SK-N-SH (cell line): Measurements from ENCODE around the gene WDR81. TPM values are rescaled to one million over a fixed set of nuclear protein-coding genes. Genes with fewer than 3 reads are reported as not detected.

ENCODE experiments used
- CTCF ChIA-PET: fragments of 300-600, 350-600 bp; formaldehyde crosslinking; extraction: SDS; loops from one replicate; lab custom pipeline; 2021; lab: Yijun Ruan, JAX
- POLR2A ChIA-PET: fragments of 350-600 bp; sonication (Branson Sonifier 250); formaldehyde crosslinking; extraction: SDS; loops from one replicate; lab custom pipeline; 2020; ENCODE audit warnings: antibody characterized with exemption, inconsistent platforms; lab: Yijun Ruan, JAX
- DNase-seq: peaks from one replicate; pipeline ENCODE4 v3.0.0; 2012
- H2AFZ ChIP-seq: fragments of 200-600 bp; sonication (generic); 2 replicates; pipeline ENCODE4 v1.8.1; 2016; ENCODE audit warnings: antibody characterized with exemption, mild to moderate bottlenecking, low read depth
- H3F3A ChIP-seq: fragments of 200-600 bp; sonication (generic); replicated peaks from 2 replicates; pipeline ENCODE3; 2016; ENCODE audit warnings: antibody characterized with exemption, mild to moderate bottlenecking; ENCODE audit not compliant: insufficient read depth
- H3K27ac ChIP-seq, 2 experiments: fragments of 200-500 bp in 1 of 2; fragments of 200-600 bp in 1 of 2; sonication (Bioruptor generic) in 1 of 2; sonication (generic), shearing (Covaris generic) in 1 of 2; 2 replicates each; pipeline versions ENCODE4 v1.5.1 to v1.6.1; 2014 to 2016; ENCODE audit warnings: low read depth in 2 of 2, inconsistent platforms in 1 of 2, low read length in 1 of 2, mild to moderate bottlenecking in 1 of 2, mixed read lengths in 1 of 2
- H3K27me3 ChIP-seq: fragments of 200-600 bp; sonication (generic), shearing (Covaris generic); 2 replicates; pipeline ENCODE4 v1.6.1; 2016; ENCODE audit warnings: mixed run types; ENCODE audit not compliant: insufficient read depth
- H3K36me3 ChIP-seq, 2 experiments: fragments of 200-500 bp in 1 of 2; fragments of 200-600 bp in 1 of 2; sonication (Bioruptor generic) in 1 of 2; sonication (generic) in 1 of 2; replicated peaks in 1 of 2; 2 replicates each; pipeline versions ENCODE3 to v1.5.1; 2014 to 2016; ENCODE audit warnings: low read length in 1 of 2, mild to moderate bottlenecking in 1 of 2; ENCODE audit not compliant: insufficient read depth in 2 of 2, control insufficient read depth in 1 of 2
- H3K4me1 ChIP-seq, 2 experiments: fragments of 200-500 bp in 1 of 2; fragments of 200-600 bp in 1 of 2; sonication (Bioruptor generic) in 1 of 2; sonication (generic), shearing (Covaris generic) in 1 of 2; 2 replicates each; pipeline versions ENCODE4 v1.5.1 to v1.6.1; 2014 to 2016; ENCODE audit warnings: low read depth in 1 of 2, low read length in 1 of 2, mixed run types in 1 of 2; ENCODE audit not compliant: insufficient read depth in 2 of 2, control insufficient read depth in 1 of 2
- H3K4me2 ChIP-seq: fragments of 200-600 bp; sonication (generic), shearing (Covaris generic); 2 replicates; pipeline ENCODE4 v1.6.1; 2017; ENCODE audit warnings: mixed run types
- H3K4me3 ChIP-seq, 2 experiments: fragments of 200-500 bp in 1 of 2; fragments of 200-600 bp in 1 of 2; sonication (Bioruptor generic) in 1 of 2; sonication (generic), shearing (Covaris generic) in 1 of 2; 2 replicates each; pipeline versions ENCODE4 v1.5.1 to v1.8.1; 2014 to 2016; ENCODE audit warnings: low read depth in 2 of 2, inconsistent platforms in 1 of 2, low read length in 1 of 2, mild to moderate bottlenecking in 1 of 2, mixed read lengths in 1 of 2, moderate library complexity in 1 of 2
- H3K79me2 ChIP-seq: fragments of 200-600 bp; sonication (generic); 2 replicates; pipeline ENCODE4 v1.8.1; 2017; ENCODE audit warnings: mild to moderate bottlenecking; ENCODE audit not compliant: insufficient read depth
- H3K9ac ChIP-seq: fragments of 200-600 bp; sonication (generic); 2 replicates; pipeline ENCODE4 v1.6.1; 2017; ENCODE audit warnings: mixed run types
- H3K9me2 ChIP-seq: fragments of 200-600 bp; sonication (generic); 2 replicates; pipeline ENCODE4 v1.6.1; 2017; ENCODE audit warnings: mixed run types
- H3K9me3 ChIP-seq: fragments of 200-600 bp; sonication (generic); 2 replicates; pipeline ENCODE4 v1.6.1; 2017; ENCODE audit warnings: mixed run types, mild to moderate bottlenecking, moderate library complexity
- H4K20me1 ChIP-seq: fragments of 200-600 bp; sonication (generic); 2 replicates; pipeline ENCODE4 v1.6.1; 2017; ENCODE audit warnings: mild to moderate bottlenecking, mixed run types; ENCODE audit not compliant: insufficient read depth
- EP300 ChIP-seq, 2 experiments: IDR thresholded peaks; 2 replicates each; pipeline versions ENCODE4 v1.4.0 to v1.6.1; 2012; ENCODE audit warnings: borderline replicate concordance in 1 of 2, low read depth in 1 of 2, low read length in 1 of 2
- EZH2phosphoT487 ChIP-seq: fragments of 200-600 bp; sonication (generic); IDR thresholded peaks from 2 replicates; pipeline ENCODE4 v1.6.1; 2017; ENCODE audit warnings: low read depth, mixed run types, mild to moderate bottlenecking, antibody characterized with exemption, moderate library complexity, borderline replicate concordance
- JUND ChIP-seq: IDR thresholded peaks from 2 replicates; pipeline ENCODE4 v1.4.0; 2012
- MEF2A ChIP-seq: IDR thresholded peaks from 2 replicates; pipeline ENCODE4 v1.4.0; 2012; ENCODE audit warnings: low read depth, borderline replicate concordance
- MXI1 ChIP-seq: IDR thresholded peaks from 2 replicates; pipeline ENCODE4 v1.6.1; 2012; ENCODE audit warnings: mild to moderate bottlenecking, low read depth, low read length, improper control_type of control experiment
- NFIC ChIP-seq: IDR thresholded peaks from 2 replicates; pipeline ENCODE4 v1.4.0; 2012; ENCODE audit warnings: borderline replicate concordance
- POLR2AphosphoS5 ChIP-seq: IDR thresholded peaks from 2 replicates; pipeline ENCODE4 v1.6.1; 2012; ENCODE audit warnings: low read depth, low read length
- RAD21 ChIP-seq: IDR thresholded peaks from 2 replicates; pipeline ENCODE4 v1.6.1; 2012; ENCODE audit warnings: mild to moderate bottlenecking, low read length
- RCOR1 ChIP-seq: fragments of 150-350 bp; IDR thresholded peaks from 2 replicates; pipeline ENCODE4 v1.6.1; 2017; ENCODE audit warnings: antibody characterized with exemption, low read length
- RFX5 ChIP-seq: IDR thresholded peaks from 2 replicates; pipeline ENCODE4 v1.6.1; 2012; ENCODE audit warnings: mild to moderate bottlenecking, improper control_type of control experiment, low read length
- SMC3 ChIP-seq: IDR thresholded peaks from 2 replicates; pipeline ENCODE4 v1.6.1; 2012; ENCODE audit warnings: low read depth, low read length, improper control_type of control experiment
- TEAD4 ChIP-seq: IDR thresholded peaks from 2 replicates; pipeline ENCODE4 v1.4.0; 2012; ENCODE audit warnings: mild to moderate bottlenecking, borderline replicate concordance; ENCODE audit not compliant: insufficient read depth
- YY1 ChIP-seq: IDR thresholded peaks from 2 replicates; pipeline ENCODE4 v1.4.0; 2012; ENCODE audit warnings: low read depth, mild to moderate bottlenecking
- WGBS: methylation state at CpG from one replicate; pipeline ENCODE4 v1.1.6; 2017; ENCODE audit warnings: low lambda C conversion rate; 5-methylcytosine and 5-hydroxymethylcytosine counted together
- polyA plus RNA-seq, 3 experiments: library from polyadenylated mRNA; depleted of rRNA; stranded (reverse); fragments of >200 nt; gene quantifications; 2 replicates each; pipeline ENCODE4 v1.2.3, GENCODE V29; 2012
- TF ChIP-seq, protein P1 (sequence below): IDR thresholded peaks from 2 replicates; pipeline ENCODE4 v1.4.0; 2012; ENCODE audit warnings: low read depth, borderline replicate concordance
- TF ChIP-seq, protein P2 (sequence below): IDR thresholded peaks from 2 replicates; pipeline ENCODE4; 2012
- TF ChIP-seq, protein P3 (sequence below): fragments of 150-350 bp; IDR thresholded peaks from 2 replicates; pipeline ENCODE4 v1.6.1; 2017; ENCODE audit warnings: antibody characterized with exemption, low read length, low read depth, borderline replicate concordance
- TF ChIP-seq, protein P4 (sequence below): IDR thresholded peaks from 2 replicates; pipeline ENCODE4 v1.4.0; 2012; ENCODE audit warnings: low read depth
- TF ChIP-seq, protein P5 (sequence below): IDR thresholded peaks from 2 replicates; pipeline ENCODE4 v1.6.1; 2012; ENCODE audit warnings: mild to moderate bottlenecking, low read depth, low read length, moderate library complexity

Gene WDR81
- polyA plus RNA-seq, 1 of the 3 experiments (the other 2 are of a cell fraction), result 9.3 TPM

DNA sequence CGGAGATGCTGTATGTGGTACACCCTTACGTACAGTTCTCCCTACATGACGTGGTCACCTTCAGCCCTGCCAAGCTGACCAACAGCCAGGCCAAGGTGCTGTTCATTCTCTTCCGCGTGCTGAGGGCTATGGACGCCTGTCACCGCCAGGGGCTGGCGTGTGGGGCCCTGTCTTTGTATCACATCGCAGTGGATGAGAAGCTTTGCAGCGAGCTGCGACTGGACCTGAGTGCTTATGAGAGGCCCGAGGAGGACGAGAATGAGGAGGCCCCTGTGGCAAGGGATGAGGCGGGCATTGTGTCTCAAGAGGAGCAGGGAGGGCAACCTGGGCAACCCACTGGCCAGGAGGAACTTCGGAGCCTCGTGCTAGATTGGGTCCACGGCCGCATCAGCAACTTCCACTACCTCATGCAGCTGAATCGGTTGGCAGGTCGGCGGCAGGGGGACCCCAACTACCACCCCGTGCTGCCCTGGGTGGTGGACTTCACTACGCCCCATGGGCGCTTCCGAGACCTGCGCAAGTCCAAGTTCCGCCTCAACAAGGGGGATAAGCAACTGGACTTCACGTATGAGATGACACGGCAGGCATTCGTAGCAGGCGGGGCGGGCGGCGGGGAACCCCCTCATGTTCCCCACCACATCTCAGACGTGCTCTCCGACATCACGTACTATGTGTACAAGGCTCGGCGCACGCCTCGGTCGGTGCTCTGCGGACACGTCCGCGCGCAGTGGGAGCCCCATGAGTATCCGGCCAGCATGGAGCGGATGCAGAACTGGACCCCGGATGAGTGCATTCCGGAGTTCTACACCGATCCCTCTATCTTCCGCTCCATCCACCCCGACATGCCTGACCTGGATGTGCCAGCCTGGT, 1.4 kb downstream of the WDR81 start:
- peaks cover 10% of the 10 kb centered on the region for H3F3A ChIP-seq
- 96% methylated on average over 34 of the region's 54 CpGs for WGBS
- DNase-seq, result peak; percentile 20
- no peak overlapping the region for H3K9ac ChIP-seq
- no peak overlapping the region for H3K27ac ChIP-seq
- peaks cover 0 to 8% of the 10 kb centered on the region in 2 experiments; a peak in 2 of 4 replicates for H3K4me1 ChIP-seq
- H3K79me2 ChIP-seq, result peaks cover 4% of the 10 kb centered on the region; the same call in 1 of the 2 replicates
- no peaks in the 10 kb centered on the region for H3K9me3 ChIP-seq
- H3K36me3 ChIP-seq, result peaks cover 0 to 31% of the 10 kb centered on the region in 2 experiments
- H2AFZ ChIP-seq, result no peak overlapping the region
- ChIA-PET CTCF (interaction anchor here (0.6 to 0.8 kb wide), 3 partner anchors 58 to 519 kb away, joined by 3 to 4 read pairs (median 4); no protein-coding TSS in a partner anchor), POLR2A (interaction anchor here (1.6 kb wide), 2 partner anchors 9 to 58 kb away, joined by 5 read pairs; no protein-coding TSS in a partner anchor)
- H3K9me2 ChIP-seq, result no peaks in the 10 kb centered on the region
- H3K27me3 ChIP-seq, result no peaks in the 10 kb centered on the region
- H3K4me2 ChIP-seq, result peak overlapping the region; percentile 98
- H4K20me1 ChIP-seq, result no peaks in the 10 kb centered on the region
- TF ChIP-seq JUND, result no peak
- no peak for TF ChIP-seq RFX5
- TF ChIP-seq, protein P1, sequence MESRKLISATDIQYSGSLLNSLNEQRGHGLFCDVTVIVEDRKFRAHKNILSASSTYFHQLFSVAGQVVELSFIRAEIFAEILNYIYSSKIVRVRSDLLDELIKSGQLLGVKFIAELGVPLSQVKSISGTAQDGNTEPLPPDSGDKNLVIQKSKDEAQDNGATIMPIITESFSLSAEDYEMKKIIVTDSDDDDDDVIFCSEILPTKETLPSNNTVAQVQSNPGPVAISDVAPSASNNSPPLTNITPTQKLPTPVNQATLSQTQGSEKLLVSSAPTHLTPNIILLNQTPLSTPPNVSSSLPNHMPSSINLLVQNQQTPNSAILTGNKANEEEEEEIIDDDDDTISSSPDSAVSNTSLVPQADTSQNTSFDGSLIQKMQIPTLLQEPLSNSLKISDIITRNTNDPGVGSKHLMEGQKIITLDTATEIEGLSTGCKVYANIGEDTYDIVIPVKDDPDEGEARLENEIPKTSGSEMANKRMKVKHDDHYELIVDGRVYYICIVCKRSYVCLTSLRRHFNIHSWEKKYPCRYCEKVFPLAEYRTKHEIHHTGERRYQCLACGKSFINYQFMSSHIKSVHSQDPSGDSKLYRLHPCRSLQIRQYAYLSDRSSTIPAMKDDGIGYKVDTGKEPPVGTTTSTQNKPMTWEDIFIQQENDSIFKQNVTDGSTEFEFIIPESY, result no peak
- no peak for TF ChIP-seq EZH2phosphoT487
- TF ChIP-seq, protein P2, sequence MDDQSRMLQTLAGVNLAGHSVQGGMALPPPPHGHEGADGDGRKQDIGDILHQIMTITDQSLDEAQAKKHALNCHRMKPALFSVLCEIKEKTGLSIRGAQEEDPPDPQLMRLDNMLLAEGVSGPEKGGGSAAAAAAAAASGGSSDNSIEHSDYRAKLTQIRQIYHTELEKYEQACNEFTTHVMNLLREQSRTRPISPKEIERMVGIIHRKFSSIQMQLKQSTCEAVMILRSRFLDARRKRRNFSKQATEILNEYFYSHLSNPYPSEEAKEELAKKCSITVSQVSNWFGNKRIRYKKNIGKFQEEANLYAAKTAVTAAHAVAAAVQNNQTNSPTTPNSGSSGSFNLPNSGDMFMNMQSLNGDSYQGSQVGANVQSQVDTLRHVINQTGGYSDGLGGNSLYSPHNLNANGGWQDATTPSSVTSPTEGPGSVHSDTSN, result no peak
- no peak for TF ChIP-seq YY1
- TF ChIP-seq POLR2AphosphoS5, result no peak
- TF ChIP-seq EP300 (IDR thresholded peaks at IDR 0.05; ENCODE audit: borderline replicate concordance in 1 of 2, low read depth in 1 of 2, low read length in 1 of 2), result no peak
- TF ChIP-seq MXI1, result no peak
- TF ChIP-seq MEF2A, result no peak
- TF ChIP-seq RCOR1, result no peak
- no peak for TF ChIP-seq TEAD4
- TF ChIP-seq, protein P3, sequence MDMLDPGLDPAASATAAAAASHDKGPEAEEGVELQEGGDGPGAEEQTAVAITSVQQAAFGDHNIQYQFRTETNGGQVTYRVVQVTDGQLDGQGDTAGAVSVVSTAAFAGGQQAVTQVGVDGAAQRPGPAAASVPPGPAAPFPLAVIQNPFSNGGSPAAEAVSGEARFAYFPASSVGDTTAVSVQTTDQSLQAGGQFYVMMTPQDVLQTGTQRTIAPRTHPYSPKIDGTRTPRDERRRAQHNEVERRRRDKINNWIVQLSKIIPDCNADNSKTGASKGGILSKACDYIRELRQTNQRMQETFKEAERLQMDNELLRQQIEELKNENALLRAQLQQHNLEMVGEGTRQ, result no peak
- no peak for TF ChIP-seq NFIC
- TF ChIP-seq, protein P4, sequence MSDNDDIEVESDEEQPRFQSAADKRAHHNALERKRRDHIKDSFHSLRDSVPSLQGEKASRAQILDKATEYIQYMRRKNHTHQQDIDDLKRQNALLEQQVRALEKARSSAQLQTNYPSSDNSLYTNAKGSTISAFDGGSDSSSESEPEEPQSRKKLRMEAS, result no peak
- no peak for TF ChIP-seq RAD21
- TF ChIP-seq SMC3, result no peak
- TF ChIP-seq, protein P5, sequence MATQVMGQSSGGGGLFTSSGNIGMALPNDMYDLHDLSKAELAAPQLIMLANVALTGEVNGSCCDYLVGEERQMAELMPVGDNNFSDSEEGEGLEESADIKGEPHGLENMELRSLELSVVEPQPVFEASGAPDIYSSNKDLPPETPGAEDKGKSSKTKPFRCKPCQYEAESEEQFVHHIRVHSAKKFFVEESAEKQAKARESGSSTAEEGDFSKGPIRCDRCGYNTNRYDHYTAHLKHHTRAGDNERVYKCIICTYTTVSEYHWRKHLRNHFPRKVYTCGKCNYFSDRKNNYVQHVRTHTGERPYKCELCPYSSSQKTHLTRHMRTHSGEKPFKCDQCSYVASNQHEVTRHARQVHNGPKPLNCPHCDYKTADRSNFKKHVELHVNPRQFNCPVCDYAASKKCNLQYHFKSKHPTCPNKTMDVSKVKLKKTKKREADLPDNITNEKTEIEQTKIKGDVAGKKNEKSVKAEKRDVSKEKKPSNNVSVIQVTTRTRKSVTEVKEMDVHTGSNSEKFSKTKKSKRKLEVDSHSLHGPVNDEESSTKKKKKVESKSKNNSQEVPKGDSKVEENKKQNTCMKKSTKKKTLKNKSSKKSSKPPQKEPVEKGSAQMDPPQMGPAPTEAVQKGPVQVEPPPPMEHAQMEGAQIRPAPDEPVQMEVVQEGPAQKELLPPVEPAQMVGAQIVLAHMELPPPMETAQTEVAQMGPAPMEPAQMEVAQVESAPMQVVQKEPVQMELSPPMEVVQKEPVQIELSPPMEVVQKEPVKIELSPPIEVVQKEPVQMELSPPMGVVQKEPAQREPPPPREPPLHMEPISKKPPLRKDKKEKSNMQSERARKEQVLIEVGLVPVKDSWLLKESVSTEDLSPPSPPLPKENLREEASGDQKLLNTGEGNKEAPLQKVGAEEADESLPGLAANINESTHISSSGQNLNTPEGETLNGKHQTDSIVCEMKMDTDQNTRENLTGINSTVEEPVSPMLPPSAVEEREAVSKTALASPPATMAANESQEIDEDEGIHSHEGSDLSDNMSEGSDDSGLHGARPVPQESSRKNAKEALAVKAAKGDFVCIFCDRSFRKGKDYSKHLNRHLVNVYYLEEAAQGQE, result no peak
- TF ChIP-seq, all 33 proteins: peak for 0
- peak overlapping the region in 1 of 2 experiments; percentile 68; a peak in 1 of 4 replicates for H3K4me3 ChIP-seq
